ENCODE measurements around the gene KCND3.

The KCND3 gene

DNA sequence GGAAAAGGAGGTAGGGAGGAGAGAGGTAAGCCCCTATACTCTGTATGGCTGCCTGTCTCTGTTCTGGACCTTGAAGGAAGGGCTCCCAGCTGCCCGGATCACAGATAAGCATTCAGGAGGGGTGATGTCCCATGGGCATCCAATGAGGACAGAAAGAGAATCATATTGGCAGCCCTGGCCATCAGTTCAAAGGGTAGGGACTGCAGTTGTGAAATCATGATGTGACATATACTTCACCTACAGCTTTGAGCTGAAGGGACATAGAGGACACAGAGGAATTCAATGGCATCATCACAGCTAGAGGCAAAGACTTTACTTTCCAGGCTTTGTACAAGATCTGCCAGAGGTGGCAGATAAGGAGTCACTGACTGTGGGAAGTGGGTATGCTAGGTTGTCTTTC, 212.2 kb downstream of the KCND3 start:
- Histone ChIP-seq H3K9me3 (ENCODE audit: control insufficient read depth in 2 of 2, low read length in 2 of 2) (no peaks in the 10 kb centered on the region), H3K9ac (ENCODE audit: low read depth in 1 of 2, low read length in 2 of 2) (no peak overlapping the region), H3K27me3 (ENCODE audit: control insufficient read depth in 2 of 2, insufficient read depth in 2 of 2, low read length in 2 of 2) (no peaks in the 10 kb centered on the region), H3K4me3 (ENCODE audit: low read length in 2 of 2) (no peak overlapping the region), H3K27ac (ENCODE audit: low read depth in 2 of 2, low read length in 2 of 2) (no peak overlapping the region), H3K4me1 (ENCODE audit: control insufficient read depth in 2 of 2, insufficient read depth in 2 of 2, low read length in 2 of 2) (no peaks in the 10 kb centered on the region), H3K36me3 (ENCODE audit: control insufficient read depth in 2 of 2, insufficient read depth in 2 of 2, low read length in 2 of 2) (no peaks in the 10 kb centered on the region)

DNA sequence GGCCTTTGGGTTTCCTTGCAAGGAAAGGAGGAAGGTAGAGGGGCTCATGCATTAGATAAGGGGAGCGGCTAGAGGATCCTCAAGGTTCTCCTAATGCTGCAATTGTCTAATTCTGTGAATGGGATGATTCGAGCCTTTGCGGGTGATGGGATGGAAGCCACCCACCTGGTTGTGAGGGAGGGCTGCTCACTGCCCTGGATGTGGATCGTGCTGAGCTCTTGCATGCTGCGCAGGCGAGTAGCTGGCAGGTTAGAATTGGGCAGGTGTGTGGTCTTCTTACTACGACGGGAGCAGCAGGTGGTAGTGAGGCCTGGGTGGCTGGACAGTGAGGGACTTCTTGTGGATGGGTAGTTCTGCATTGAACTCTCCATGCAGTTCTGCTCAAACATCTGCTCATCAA, 212.6 kb downstream of the KCND3 start:
- Histone ChIP-seq H3K9me3 (ENCODE audit: control insufficient read depth in 2 of 2, low read length in 2 of 2) (no peaks in the 10 kb centered on the region), H3K4me1 (ENCODE audit: control insufficient read depth in 2 of 2, insufficient read depth in 2 of 2, low read length in 2 of 2) (no peaks in the 10 kb centered on the region), H3K9ac (ENCODE audit: low read depth in 1 of 2, low read length in 2 of 2) (no peak overlapping the region), H3K27ac (ENCODE audit: low read depth in 2 of 2, low read length in 2 of 2) (no peak overlapping the region), H3K27me3 (ENCODE audit: control insufficient read depth in 2 of 2, insufficient read depth in 2 of 2, low read length in 2 of 2) (no peaks in the 10 kb centered on the region), H3K4me3 (ENCODE audit: low read length in 2 of 2) (no peak overlapping the region), H3K36me3 (ENCODE audit: control insufficient read depth in 2 of 2, insufficient read depth in 2 of 2, low read length in 2 of 2) (no peaks in the 10 kb centered on the region)

- Histone ChIP-seq H3K27me3 (ENCODE audit: control insufficient read depth in 2 of 2, insufficient read depth in 2 of 2, low read length in 2 of 2) (no peaks in the 10 kb centered on the region), H3K27ac (ENCODE audit: low read depth in 2 of 2, low read length in 2 of 2) (no peak overlapping the region), H3K36me3 (ENCODE audit: control insufficient read depth in 2 of 2, insufficient read depth in 2 of 2, low read length in 2 of 2) (no peaks in the 10 kb centered on the region), H3K4me1 (ENCODE audit: control insufficient read depth in 2 of 2, insufficient read depth in 2 of 2, low read length in 2 of 2) (no peaks in the 10 kb centered on the region), H3K9ac (ENCODE audit: low read depth in 1 of 2, low read length in 2 of 2) (no peak overlapping the region), H3K9me3 (ENCODE audit: control insufficient read depth in 2 of 2, low read length in 2 of 2) (no peaks in the 10 kb centered on the region), H3K4me3 (ENCODE audit: low read length in 2 of 2) (no peak overlapping the region)
Observed at GRCh38 chr1:111776391-111776790, 213.1 kb downstream of the KCND3 start.

- no peaks in the 10 kb centered on the region for H3K27me3 ChIP-seq (ENCODE audit: control insufficient read depth in 2 of 2, insufficient read depth in 2 of 2, low read length in 2 of 2)
- H3K9ac ChIP-seq (ENCODE audit: low read depth in 1 of 2, low read length in 2 of 2), result no peak overlapping the region
- no peaks in the 10 kb centered on the region for H3K9me3 ChIP-seq (ENCODE audit: control insufficient read depth in 2 of 2, low read length in 2 of 2)
- no peaks in the 10 kb centered on the region for H3K4me1 ChIP-seq (ENCODE audit: control insufficient read depth in 2 of 2, insufficient read depth in 2 of 2, low read length in 2 of 2)
- H3K27ac ChIP-seq (ENCODE audit: low read depth in 2 of 2, low read length in 2 of 2), result no peak overlapping the region
- no peak overlapping the region for H3K4me3 ChIP-seq (ENCODE audit: low read length in 2 of 2)
- H3K36me3 ChIP-seq (ENCODE audit: control insufficient read depth in 2 of 2, insufficient read depth in 2 of 2, low read length in 2 of 2), result no peaks in the 10 kb centered on the region
Observed at GRCh38 chr1:111775966-111776365, 213.5 kb downstream of the KCND3 start.

- no peak overlapping the region for H3K27ac ChIP-seq (ENCODE audit: low read depth in 2 of 2, low read length in 2 of 2)
- no peak overlapping the region for H3K4me3 ChIP-seq (ENCODE audit: low read length in 2 of 2)
- H3K4me1 ChIP-seq (ENCODE audit: control insufficient read depth in 2 of 2, insufficient read depth in 2 of 2, low read length in 2 of 2), result no peaks in the 10 kb centered on the region
- no peaks in the 10 kb centered on the region for H3K27me3 ChIP-seq (ENCODE audit: control insufficient read depth in 2 of 2, insufficient read depth in 2 of 2, low read length in 2 of 2)
- peaks cover 6 to 10% of the 10 kb centered on the region in 2 donors for H3K36me3 ChIP-seq (ENCODE audit: control insufficient read depth in 2 of 2, insufficient read depth in 2 of 2, low read length in 2 of 2)
- no peaks in the 10 kb centered on the region for H3K9me3 ChIP-seq (ENCODE audit: control insufficient read depth in 2 of 2, low read length in 2 of 2)
- H3K9ac ChIP-seq (ENCODE audit: low read depth in 1 of 2, low read length in 2 of 2), result no peak overlapping the region
Observed at GRCh38 chr1:111770916-111771315, 218.6 kb downstream of the KCND3 start.

- Histone ChIP-seq H3K9ac (ENCODE audit: low read depth in 1 of 2, low read length in 2 of 2) (no peak overlapping the region), H3K27me3 (ENCODE audit: control insufficient read depth in 2 of 2, insufficient read depth in 2 of 2, low read length in 2 of 2) (no peaks in the 10 kb centered on the region), H3K4me1 (ENCODE audit: control insufficient read depth in 2 of 2, insufficient read depth in 2 of 2, low read length in 2 of 2) (no peaks in the 10 kb centered on the region), H3K4me3 (ENCODE audit: low read length in 2 of 2) (no peak overlapping the region), H3K9me3 (ENCODE audit: control insufficient read depth in 2 of 2, low read length in 2 of 2) (no peaks in the 10 kb centered on the region), H3K27ac (ENCODE audit: low read depth in 2 of 2, low read length in 2 of 2) (no peak overlapping the region), H3K36me3 (ENCODE audit: control insufficient read depth in 2 of 2, insufficient read depth in 2 of 2, low read length in 2 of 2) (peaks cover 14 to 20% of the 10 kb centered on the region in 2 donors)
Observed at GRCh38 chr1:111769517-111770146, 219.8 kb downstream of the KCND3 start.

DNA sequence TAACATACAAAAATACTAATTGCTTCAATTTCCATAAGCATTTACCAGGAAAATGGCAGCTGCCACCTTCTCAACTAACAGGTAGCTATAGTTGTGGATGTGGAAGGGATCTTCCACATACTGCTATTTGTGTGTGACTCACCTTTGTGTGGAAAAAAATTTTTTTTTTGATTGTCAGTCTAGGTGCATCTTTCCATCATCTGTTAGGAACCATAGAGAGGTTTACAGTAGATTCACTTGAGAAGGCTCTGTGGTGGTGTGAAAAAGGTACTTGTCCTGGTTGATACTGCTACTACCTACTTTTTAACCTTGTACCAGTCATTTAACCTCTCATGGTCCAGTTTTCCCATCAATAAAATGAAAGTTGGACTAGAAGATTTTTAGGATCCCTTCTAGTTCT, 220.8 kb downstream of the KCND3 start:
- peaks cover 18 to 23% of the 10 kb centered on the region in 2 donors for H3K36me3 ChIP-seq (ENCODE audit: control insufficient read depth in 2 of 2, insufficient read depth in 2 of 2, low read length in 2 of 2)
- H3K27me3 ChIP-seq (ENCODE audit: control insufficient read depth in 2 of 2, insufficient read depth in 2 of 2, low read length in 2 of 2), result no peaks in the 10 kb centered on the region

GRCh38 chr1:111768023-111768422, 221.4 kb downstream of the KCND3 start:
- H3K27ac ChIP-seq (ENCODE audit: low read depth in 2 of 2, low read length in 2 of 2), result no peak overlapping the region
- H3K36me3 ChIP-seq (ENCODE audit: control insufficient read depth in 2 of 2, insufficient read depth in 2 of 2, low read length in 2 of 2), result peaks cover 22 to 28% of the 10 kb centered on the region in 2 donors
- H3K4me3 ChIP-seq (ENCODE audit: low read length in 2 of 2), result no peak overlapping the region
- no peak overlapping the region for H3K9ac ChIP-seq (ENCODE audit: low read depth in 1 of 2, low read length in 2 of 2)
- H3K27me3 ChIP-seq (ENCODE audit: control insufficient read depth in 2 of 2, insufficient read depth in 2 of 2, low read length in 2 of 2), result no peaks in the 10 kb centered on the region
- no peaks in the 10 kb centered on the region for H3K9me3 ChIP-seq (ENCODE audit: control insufficient read depth in 2 of 2, low read length in 2 of 2)
- H3K4me1 ChIP-seq (ENCODE audit: control insufficient read depth in 2 of 2, insufficient read depth in 2 of 2, low read length in 2 of 2), result no peaks in the 10 kb centered on the region

More for the DNA sequence above, 220.8 kb downstream of the KCND3 start:
- Histone ChIP-seq H3K4me1 (ENCODE audit: control insufficient read depth in 2 of 2, insufficient read depth in 2 of 2, low read length in 2 of 2) (no peaks in the 10 kb centered on the region), H3K4me3 (ENCODE audit: low read length in 2 of 2) (no peak overlapping the region), H3K27ac (ENCODE audit: low read depth in 2 of 2, low read length in 2 of 2) (no peak overlapping the region), H3K9me3 (ENCODE audit: control insufficient read depth in 2 of 2, low read length in 2 of 2) (no peaks in the 10 kb centered on the region), H3K9ac (ENCODE audit: low read depth in 1 of 2, low read length in 2 of 2) (no peak overlapping the region)

- Histone ChIP-seq H3K9me3 (ENCODE audit: control insufficient read depth in 2 of 2, low read length in 2 of 2) (no peaks in the 10 kb centered on the region), H3K27ac (ENCODE audit: low read depth in 2 of 2, low read length in 2 of 2) (no peak overlapping the region), H3K4me1 (ENCODE audit: control insufficient read depth in 2 of 2, insufficient read depth in 2 of 2, low read length in 2 of 2) (no peaks in the 10 kb centered on the region), H3K27me3 (ENCODE audit: control insufficient read depth in 2 of 2, insufficient read depth in 2 of 2, low read length in 2 of 2) (no peaks in the 10 kb centered on the region), H3K4me3 (ENCODE audit: low read length in 2 of 2) (no peak overlapping the region), H3K36me3 (ENCODE audit: control insufficient read depth in 2 of 2, insufficient read depth in 2 of 2, low read length in 2 of 2) (peaks cover 46 to 47% of the 10 kb centered on the region in 2 donors), H3K9ac (ENCODE audit: low read depth in 1 of 2, low read length in 2 of 2) (no peak overlapping the region)
Observed at GRCh38 chr1:111762332-111762731, 227.1 kb downstream of the KCND3 start.

GRCh38 chr1:111761717-111762116, 227.8 kb downstream of the KCND3 start:
- Histone ChIP-seq H3K27ac (ENCODE audit: low read depth in 2 of 2, low read length in 2 of 2) (no peak overlapping the region), H3K9ac (ENCODE audit: low read depth in 1 of 2, low read length in 2 of 2) (no peak overlapping the region)

More at GRCh38 chr1:111761717-111762116, 227.8 kb downstream of the KCND3 start:
- no peaks in the 10 kb centered on the region for H3K9me3 ChIP-seq (ENCODE audit: control insufficient read depth in 2 of 2, low read length in 2 of 2)
- H3K27me3 ChIP-seq (ENCODE audit: control insufficient read depth in 2 of 2, insufficient read depth in 2 of 2, low read length in 2 of 2), result no peaks in the 10 kb centered on the region
- peaks cover 2 to 3% of the 10 kb centered on the region in 2 donors for H3K4me1 ChIP-seq (ENCODE audit: control insufficient read depth in 2 of 2, insufficient read depth in 2 of 2, low read length in 2 of 2)
- H3K36me3 ChIP-seq (ENCODE audit: control insufficient read depth in 2 of 2, insufficient read depth in 2 of 2, low read length in 2 of 2), result peaks cover 45% of the 10 kb centered on the region in 2 donors
- H3K4me3 ChIP-seq (ENCODE audit: low read length in 2 of 2), result no peak overlapping the region
